Mucosa of descending colon (tissue), 3 donors: ENCODE results near the gene RPS6KC1. TPM values are rescaled to one million over a fixed set of nuclear protein-coding genes. Genes with fewer than 3 reads are reported as not detected.
"Not testable (repeated sequence)": the region's sequence is repeated elsewhere in the genome, so short reads cannot be mapped to it uniquely, and the experiment has no call there.

Experiments
- ATAC-seq: fragments of 200-7000 bp; cut with Tn5 transposase; one replicate; pipeline ENCODE4 v1.9.1; 2020; ENCODE audit warnings: mild to moderate bottlenecking, moderate library complexity
- DNase-seq, 3 donors: peaks; one replicate each; pipeline ENCODE4 v3.0.0-alpha.2; 2020
- H3K36me3 ChIP-seq: fragments of 200-600 bp; one replicate; pipeline ENCODE4 v1.8.0; 2021; ENCODE audit warnings: low read depth, mild to moderate bottlenecking
- H3K4me1 ChIP-seq: fragments of 200-600 bp; one replicate; pipeline ENCODE4 v1.8.0; 2021; ENCODE audit warnings: low read depth, mild to moderate bottlenecking
- H3K4me3 ChIP-seq: fragments of 200-600 bp; one replicate; pipeline ENCODE4 v1.8.0; 2021; ENCODE audit warnings: mild to moderate bottlenecking
- H3K9me3 ChIP-seq: fragments of 200-600 bp; one replicate; pipeline ENCODE4 v1.8.0; 2021; ENCODE audit warnings: mild to moderate bottlenecking
- intact Hi-C, 2 donors: fragments of 100-400 bp; cut with DNase I in 1 of 2; cut with micrococcal nuclease in 1 of 2; formaldehyde crosslinking; loops; one replicate each; pipeline versions ENCODE4 v1.11.0 to v1.11.1; 2022; cut with DNase I, micrococcal nuclease
- total RNA-seq, 3 donors: library from RNA; stranded (reverse); fragmentation: NEBNext Ultra II Directional in 2 of 3; extraction: Animal tissue kit (Norgen Biotek cat#: 25700) in 2 of 3; gene quantifications; one replicate each; pipeline versions ENCODE4 v1.2.1 to v1.2.4, GENCODE V29; 2021 to 2023
- TF ChIP-seq, protein P1 (sequence below): fragments of 200-600 bp; IDR thresholded peaks from one replicate; pipeline ENCODE4 v1.8.0; 2022; ENCODE audit warnings: antibody characterized with exemption, mild to moderate bottlenecking
- donor health status: DM: no; HTN: no; CAD: no; lungs with moderate emphysema.
- donor health status: DM: no; HTN: no; CAD: no.
- donor health status: DM: no; HTN: yes; CAD: no.

RPS6KC1 gene
- total RNA-seq, 3 donors from 2014 or later = 9.0 to 23.4 (median 9.2) TPM

GRCh38 chr1:213087911-213088310 lies 36.9 kb downstream of the RPS6KC1 start:
- no peaks in the 10 kb centered on the region for H3K4me1 ChIP-seq
- intact Hi-C loops = no loop called here
- TF ChIP-seq, protein P1, sequence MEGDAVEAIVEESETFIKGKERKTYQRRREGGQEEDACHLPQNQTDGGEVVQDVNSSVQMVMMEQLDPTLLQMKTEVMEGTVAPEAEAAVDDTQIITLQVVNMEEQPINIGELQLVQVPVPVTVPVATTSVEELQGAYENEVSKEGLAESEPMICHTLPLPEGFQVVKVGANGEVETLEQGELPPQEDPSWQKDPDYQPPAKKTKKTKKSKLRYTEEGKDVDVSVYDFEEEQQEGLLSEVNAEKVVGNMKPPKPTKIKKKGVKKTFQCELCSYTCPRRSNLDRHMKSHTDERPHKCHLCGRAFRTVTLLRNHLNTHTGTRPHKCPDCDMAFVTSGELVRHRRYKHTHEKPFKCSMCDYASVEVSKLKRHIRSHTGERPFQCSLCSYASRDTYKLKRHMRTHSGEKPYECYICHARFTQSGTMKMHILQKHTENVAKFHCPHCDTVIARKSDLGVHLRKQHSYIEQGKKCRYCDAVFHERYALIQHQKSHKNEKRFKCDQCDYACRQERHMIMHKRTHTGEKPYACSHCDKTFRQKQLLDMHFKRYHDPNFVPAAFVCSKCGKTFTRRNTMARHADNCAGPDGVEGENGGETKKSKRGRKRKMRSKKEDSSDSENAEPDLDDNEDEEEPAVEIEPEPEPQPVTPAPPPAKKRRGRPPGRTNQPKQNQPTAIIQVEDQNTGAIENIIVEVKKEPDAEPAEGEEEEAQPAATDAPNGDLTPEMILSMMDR = no peak
- no peak overlapping the region for H3K4me3 ChIP-seq
- no peak for DNase-seq
- ATAC-seq = no peak
- H3K9me3 ChIP-seq = no peaks in the 10 kb centered on the region
- H3K36me3 ChIP-seq = no peaks in the 10 kb centered on the region

DNA sequence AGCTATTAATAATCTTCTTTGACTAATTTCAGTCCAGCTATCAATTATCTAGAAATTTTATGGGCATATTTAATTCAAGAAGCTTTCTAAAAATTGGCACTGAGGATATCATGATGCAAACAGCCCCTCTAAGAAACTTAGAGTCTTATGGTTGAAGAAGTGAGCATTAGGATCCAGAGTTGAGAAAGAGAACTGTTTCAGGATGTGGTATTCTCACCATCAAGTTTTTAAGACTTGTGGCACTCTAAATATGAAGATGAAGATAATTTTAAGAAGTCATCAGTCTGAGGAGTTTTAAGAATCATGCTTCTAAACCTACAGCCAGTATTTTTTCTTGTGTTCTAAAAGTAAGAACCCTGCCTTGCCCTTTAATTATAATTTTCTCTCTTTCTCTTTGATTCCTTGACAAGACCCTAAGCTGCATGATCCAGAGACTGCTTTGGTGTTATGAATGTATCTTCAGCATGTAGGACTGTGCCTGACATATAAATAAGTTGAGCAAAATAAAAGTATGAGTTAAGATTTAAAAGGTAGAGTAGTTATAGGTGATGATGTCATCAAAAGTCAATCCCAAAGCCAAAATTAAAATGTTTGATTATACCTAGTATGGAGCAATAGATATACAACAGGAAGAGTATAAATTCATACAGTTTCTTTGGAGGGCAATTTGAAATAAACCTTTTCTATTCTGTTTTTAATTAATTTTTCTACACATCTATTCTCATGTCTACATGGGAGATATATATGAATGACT lies 39.1 kb downstream of the RPS6KC1 start:
- TF ChIP-seq, protein P1 = no peak
- H3K4me1 ChIP-seq = no peaks in the 10 kb centered on the region
- intact Hi-C loops = no loop called here
- ATAC-seq = no peak
- DNase-seq = no peak
- H3K4me3 ChIP-seq = no peak overlapping the region
- H3K9me3 ChIP-seq = no peaks in the 10 kb centered on the region
- H3K36me3 ChIP-seq = no peaks in the 10 kb centered on the region

DNA sequence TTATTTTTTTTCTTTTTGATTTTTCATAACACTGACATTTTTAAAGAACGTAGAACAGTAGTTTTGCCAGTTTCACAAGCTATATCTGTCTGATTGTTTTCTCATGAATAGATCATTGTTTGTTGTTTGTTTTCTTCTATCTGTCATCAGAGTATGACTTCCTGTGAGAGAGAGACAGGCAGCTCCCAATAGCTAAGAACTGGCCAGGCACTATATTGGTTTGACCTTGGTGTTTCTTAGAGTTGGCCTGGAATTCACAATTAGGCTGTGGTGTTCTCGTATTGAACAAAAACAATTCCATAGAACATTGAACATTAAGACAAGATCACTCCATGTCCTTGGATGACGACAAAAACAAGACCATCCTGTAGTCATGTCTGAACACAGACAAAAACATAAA lies 43.4 kb downstream of the RPS6KC1 start:
- no peak overlapping the region for H3K4me3 ChIP-seq
- intact Hi-C loops = no loop called here
- DNase-seq = no peak
- no peaks in the 10 kb centered on the region for H3K9me3 ChIP-seq
- H3K36me3 ChIP-seq = no peaks in the 10 kb centered on the region
- TF ChIP-seq, protein P1 = no peak
- H3K4me1 ChIP-seq = no peaks in the 10 kb centered on the region
- no peak for ATAC-seq

- H3K4me3 ChIP-seq = no peak overlapping the region
- no peak for DNase-seq
- no peak for ATAC-seq
- TF ChIP-seq, protein P1 = no peak
- no peaks in the 10 kb centered on the region for H3K4me1 ChIP-seq
- H3K9me3 ChIP-seq = no peaks in the 10 kb centered on the region
- H3K36me3 ChIP-seq = no peaks in the 10 kb centered on the region
- intact Hi-C loops = no loop called here
Measured at GRCh38 chr1:213095467-213095866, 44.4 kb downstream of the RPS6KC1 start.

DNA sequence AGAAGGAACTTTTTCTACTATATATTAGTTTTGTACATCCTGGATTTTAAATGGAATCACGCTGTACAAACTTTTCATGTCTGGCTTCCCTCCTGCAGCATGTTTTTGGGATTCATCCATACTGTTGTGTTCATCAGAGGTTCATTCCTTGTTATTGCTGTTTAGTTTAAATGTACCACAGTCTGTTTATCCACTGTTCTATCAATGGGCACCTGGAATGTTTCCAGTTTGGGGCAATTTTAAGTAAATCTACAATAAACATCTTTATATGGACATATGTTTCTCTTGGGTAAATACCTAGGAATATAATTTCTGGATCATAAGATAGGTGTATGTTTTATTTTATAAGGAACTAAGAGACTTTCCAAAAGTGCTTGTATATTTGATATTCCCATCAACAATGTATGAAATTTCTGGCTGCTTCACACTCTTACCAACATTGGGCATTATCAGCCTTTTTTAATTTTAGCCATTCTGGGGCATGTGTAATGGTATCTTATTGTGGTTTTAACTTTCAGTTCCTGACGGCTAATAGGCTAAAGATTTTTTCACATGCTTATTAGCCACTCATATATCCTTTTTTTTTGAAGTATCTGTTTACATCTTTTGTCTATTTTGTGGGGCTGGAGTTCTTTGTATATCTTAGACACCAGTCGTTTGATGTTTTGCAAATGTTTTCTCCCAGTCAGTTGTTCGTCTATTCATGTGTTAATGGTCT lies 48.8 kb downstream of the RPS6KC1 start:
- intact Hi-C loops = no loop called here
- no peaks in the 10 kb centered on the region for H3K9me3 ChIP-seq
- no peaks in the 10 kb centered on the region for H3K4me1 ChIP-seq
- H3K36me3 ChIP-seq = no peaks in the 10 kb centered on the region
- no peak for ATAC-seq
- TF ChIP-seq, protein P1 = no peak
- no peak for DNase-seq
- no peak overlapping the region for H3K4me3 ChIP-seq

- H3K36me3 ChIP-seq, H3K9me3 ChIP-seq, DNase-seq, ATAC-seq, intact Hi-C loops, H3K4me1 ChIP-seq, H3K4me3 ChIP-seq: not testable (repeated sequence)
Measured at GRCh38 chr1:213100565-213100964, 49.5 kb downstream of the RPS6KC1 start.
